ENCODE results near the gene VSIR.

The VSIR gene

GRCh38 chr10:71727105-71727737 lies 46.1 kb downstream of the VSIR start:
- no peak for DNase-seq

GRCh38 chr10:71726580-71727104 lies 46.7 kb downstream of the VSIR start:
- DNase-seq = no peak

- no peak for DNase-seq
Observed at GRCh38 chr10:71725998-71726579, 47.2 kb downstream of the VSIR start.

- no peak for DNase-seq
Observed at GRCh38 chr10:71725249-71725648, 48.1 kb downstream of the VSIR start.

GRCh38 chr10:71724539-71724938 lies 48.8 kb downstream of the VSIR start:
- no peak for DNase-seq

GRCh38 chr10:71723311-71723710 lies 50.0 kb downstream of the VSIR start:
- no peak for DNase-seq

- DNase-seq = no peak
Observed at GRCh38 chr10:71722849-71723248, 50.5 kb downstream of the VSIR start.

- DNase-seq = no peak
Observed at GRCh38 chr10:71721313-71721712, 52.0 kb downstream of the VSIR start.

GRCh38 chr10:71720288-71720687 lies 53.0 kb downstream of the VSIR start:
- no peak for DNase-seq

- no peak for DNase-seq
Observed at GRCh38 chr10:71719464-71720201, 53.7 kb downstream of the VSIR start, which contains the start of gene C10orf105. Gene C10orf105 (minus strand): TSS chr10:71719778. CDS start chr10:71716337, 3,441 bp downstream.

- no peak for DNase-seq
Observed at GRCh38 chr10:71719042-71719441, 54.3 kb downstream of the VSIR start.

GRCh38 chr10:71718165-71718698 lies 55.1 kb downstream of the VSIR start:
- no peak for DNase-seq

GRCh38 chr10:71717551-71717951 lies 55.8 kb downstream of the VSIR start:
- no peak for DNase-seq

GRCh38 chr10:71717056-71717455 lies 56.3 kb downstream of the VSIR start:
- no peak for DNase-seq

GRCh38 chr10:71716426-71716825 lies 56.9 kb downstream of the VSIR start:
- DNase-seq = no peak

GRCh38 chr10:71715860-71716259 lies 57.5 kb downstream of the VSIR start:
- DNase-seq = no peak

GRCh38 chr10:71715026-71715425 lies 58.3 kb downstream of the VSIR start:
- no peak for DNase-seq

GRCh38 chr10:71714592-71714991 lies 58.7 kb downstream of the VSIR start:
- no peak for DNase-seq

GRCh38 chr10:71714031-71714410 lies 59.3 kb downstream of the VSIR start:
- DNase-seq = no peak

GRCh38 chr10:71713135-71714030 lies 59.9 kb downstream of the VSIR start:
- no peak for DNase-seq

GRCh38 chr10:71712572-71713134 lies 60.7 kb downstream of the VSIR start:
- no peak for DNase-seq

GRCh38 chr10:71712170-71712569 lies 61.1 kb downstream of the VSIR start:
- DNase-seq = no peak
